A673 (cell line): ENCODE data around the gene FBXO11. TPM values are rescaled to one million over a fixed set of nuclear protein-coding genes. Genes with fewer than 3 reads are reported as not detected.

Experiments used
- BruUV-seq: library from RNA; stranded (reverse); fragments of 400-500 nt; replicated peaks from 2 replicates; lab custom pipeline; 2021; lab: Mats Ljungman, UMichigan
- CTCF ChIA-PET: fragments of 300-600 bp; sonication (Branson Sonifier 250); formaldehyde crosslinking; loops from one replicate; lab custom pipeline; 2022; ENCODE audit warnings: antibody characterized with exemption; lab: Charles Lee
- POLR2A ChIA-PET: fragments of 300-600 bp; sonication (Branson Sonifier 250); formaldehyde crosslinking; loops from one replicate; lab custom pipeline; 2022; ENCODE audit warnings: antibody characterized with exemption; ENCODE audit not compliant: low non-redundant PET; lab: Charles Lee
- DNase-seq: peaks from one replicate; pipeline ENCODE4 v3.0.0-alpha.2; 2015; ENCODE audit warnings: low spot score
- H3K27ac ChIP-seq: fragments of 200-600 bp; sonication (generic); 2 replicates; pipeline ENCODE4 v1.5.1; 2016; ENCODE audit warnings: mixed run types, low read depth, mild to moderate bottlenecking, mixed read lengths, antibody characterized with exemption, low read length; ENCODE audit not compliant: poor library complexity, severe bottlenecking
- H3K27me3 ChIP-seq: fragments of 200-600 bp; sonication (generic); replicated peaks from 2 replicates; pipeline ENCODE4 v1.6.1; 2017; ENCODE audit warnings: mixed run types, low read depth, mild to moderate bottlenecking, mixed read lengths, antibody characterized with exemption, low read length; ENCODE audit not compliant: insufficient read depth, poor library complexity
- H3K36me3 ChIP-seq: fragments of 200-600 bp; sonication (generic); 2 replicates; pipeline ENCODE4 v1.6.1; 2016; ENCODE audit warnings: mixed run types, mild to moderate bottlenecking, mixed read lengths, antibody characterized with exemption, low read length; ENCODE audit not compliant: insufficient read depth, poor library complexity, severe bottlenecking
- H3K4me1 ChIP-seq: fragments of 200-600 bp; sonication (generic); 2 replicates; pipeline ENCODE4 v1.6.1; 2017; ENCODE audit warnings: mixed run types, mild to moderate bottlenecking, mixed read lengths, antibody characterized with exemption, low read length; ENCODE audit not compliant: insufficient read depth, poor library complexity, severe bottlenecking
- H3K4me3 ChIP-seq: fragments of 200-600 bp; sonication (generic); 2 replicates; pipeline ENCODE4 v1.5.1; 2016; ENCODE audit warnings: low read depth, mixed run types, mild to moderate bottlenecking, mixed read lengths, low read length; ENCODE audit not compliant: poor library complexity, severe bottlenecking
- H3K9me3 ChIP-seq: fragments of 200-600 bp; sonication (generic); 2 replicates; pipeline ENCODE4 v1.6.1; 2016; ENCODE audit warnings: mixed run types, low read depth, mild to moderate bottlenecking, mixed read lengths, antibody characterized with exemption, low read length; ENCODE audit not compliant: poor library complexity, severe bottlenecking
- CTCF ChIP-seq: fragments of 300-800, 200-600 bp; sonication (generic); conservative IDR thresholded peaks from 2 replicates; pipeline ENCODE4 v1.5.1; 2017; ENCODE audit warnings: low read depth, mild to moderate bottlenecking, antibody characterized with exemption, low read length, moderate library complexity, mixed read lengths
- EZH2 ChIP-seq: fragments of 200-600 bp; sonication (generic); IDR thresholded peaks from 2 replicates; pipeline ENCODE4 v1.6.1; 2017; ENCODE audit warnings: borderline replicate concordance, low read depth, mild to moderate bottlenecking, mixed read lengths, antibody characterized with exemption, low read length; ENCODE audit not compliant: poor library complexity, severe bottlenecking
- intact Hi-C: fragments of 100-400 bp; cut with micrococcal nuclease; formaldehyde crosslinking; loops from one replicate; pipeline ENCODE4 v1.10.0; 2022; ENCODE audit not compliant: unreplicated experiment
- total RNA-seq: library from RNA; stranded (reverse); gene quantifications from 2 replicates; pipeline ENCODE4 v1.2.3, GENCODE V29; 2021

FBXO11 gene
- total RNA-seq, 1 experiment from 2014 or later = 84.0 TPM

GRCh38 chr2:47803770-47804169 is 102.5 kb downstream of the FBXO11 start:
- BruUV-seq = no TSS peak
- Histone ChIP-seq H3K27ac (no peak overlapping the region), H3K4me1 (peaks cover 4% of the 10 kb centered on the region), H3K9me3 (peaks cover 11% of the 10 kb centered on the region), H3K27me3 (no peaks in the 10 kb centered on the region), H3K36me3 (peaks cover 98% of the 10 kb centered on the region), H3K4me3 (no peak overlapping the region)
- TF ChIP-seq EZH2 (no peak), CTCF (no peak)
- intact Hi-C loops = no loop called here
- CTCF ChIA-PET = no interaction called here
- POLR2A ChIA-PET = no interaction called here
- no peak for DNase-seq

- DNase-seq = no peak
- peaks cover 4% of the 10 kb centered on the region for H3K4me1 ChIP-seq
- intact Hi-C loops = no loop called here
- POLR2A ChIA-PET = no interaction called here
- H3K27ac ChIP-seq = no peak overlapping the region
- H3K9me3 ChIP-seq = peaks cover 11% of the 10 kb centered on the region
- no peaks in the 10 kb centered on the region for H3K27me3 ChIP-seq
- peaks cover 98% of the 10 kb centered on the region for H3K36me3 ChIP-seq
- CTCF ChIA-PET = no interaction called here
- TF ChIP-seq CTCF = no peak
- no peak for TF ChIP-seq EZH2
- no TSS peak for BruUV-seq
- H3K4me3 ChIP-seq = no peak overlapping the region
Measured at GRCh38 chr2:47803363-47803762, 102.9 kb downstream of the FBXO11 start.

DNA sequence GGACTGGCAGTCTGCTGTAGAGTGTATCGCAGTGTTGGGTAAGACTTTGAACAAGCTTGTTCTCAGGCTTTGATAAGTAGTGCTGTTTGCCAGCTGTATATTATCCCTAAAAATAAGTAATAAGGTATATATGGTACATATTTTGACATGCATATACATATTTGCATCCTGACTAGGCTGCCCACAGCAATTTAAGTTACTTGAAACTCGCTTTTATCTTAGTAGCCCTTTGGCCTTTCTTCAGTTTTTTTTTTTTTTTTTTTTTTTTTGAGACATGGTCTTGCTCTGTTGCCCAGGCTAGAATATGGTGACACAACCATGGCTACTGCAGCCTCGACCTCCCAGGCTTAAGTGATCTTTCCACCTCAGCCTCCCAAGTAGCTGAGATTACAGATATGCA is 105.2 kb downstream of the FBXO11 start:
- H3K27ac ChIP-seq = no peak overlapping the region
- intact Hi-C loops = no loop called here
- no peak for TF ChIP-seq CTCF
- TF ChIP-seq EZH2 = no peak
- H3K9me3 ChIP-seq = peaks cover 11% of the 10 kb centered on the region
- BruUV-seq = no TSS peak
- ChIA-PET CTCF (no interaction called here), POLR2A (no interaction called here)
- H3K27me3 ChIP-seq = no peaks in the 10 kb centered on the region
- H3K36me3 ChIP-seq = peaks cover 98% of the 10 kb centered on the region
- H3K4me1 ChIP-seq = peaks cover 2% of the 10 kb centered on the region
- DNase-seq = no peak
- no peak overlapping the region for H3K4me3 ChIP-seq
